MG63 (cell line): ENCODE measurements around the gene KIFC3. TPM values are rescaled to one million over a fixed set of nuclear protein-coding genes. Genes with fewer than 3 reads are reported as not detected.
A peak's percentile ranks its signal among the peaks of the same experiment; 100 is the strongest.
"Not testable (repeated sequence)": the region's sequence is repeated elsewhere in the genome, so short reads cannot be mapped to it uniquely, and the experiment has no call there.

Source experiments
- DNase-seq: peaks from one replicate; pipeline ENCODE4 v3.0.0-alpha.2; 2020
- H3K27me3 ChIP-seq: fragments of 250-450 bp; sonication (Bioruptor Pico); 2 replicates; pipeline ENCODE4 v1.5.1; 2020; ENCODE audit warnings: mild to moderate bottlenecking, moderate library complexity
- H3K36me3 ChIP-seq: fragments of 250-450 bp; sonication (Bioruptor Pico); 2 replicates; pipeline ENCODE4 v1.5.1; 2020; ENCODE audit warnings: mild to moderate bottlenecking, moderate library complexity
- H3K4me3 ChIP-seq: fragments of 250-450 bp; sonication (Bioruptor Pico); 2 replicates; pipeline ENCODE4 v1.5.1; 2020; ENCODE audit warnings: mild to moderate bottlenecking, moderate library complexity
- H3K9me3 ChIP-seq: fragments of 250-450 bp; sonication (Bioruptor Pico); 2 replicates; pipeline ENCODE4 v1.5.1; 2020; ENCODE audit warnings: mild to moderate bottlenecking, moderate library complexity
- total RNA-seq: library from RNA; depleted of rRNA; stranded (reverse); fragments of >200 nt; shearing (Covaris generic); gene quantifications from 2 replicates; pipeline ENCODE4 v1.2.3, GENCODE V29; 2014; ENCODE audit warnings: low replicate concordance

The KIFC3 gene
- total RNA-seq, 1 experiment from 2014 or later, result 322 TPM

- not testable (repeated sequence) for H3K27me3 ChIP-seq, DNase-seq, H3K9me3 ChIP-seq, H3K4me3 ChIP-seq
- H3K36me3 ChIP-seq, result peaks cover 50% of the 10 kb centered on the region
Measured at GRCh38 chr16:57746316-57746715, 56.0 kb downstream of the KIFC3 start.

DNA sequence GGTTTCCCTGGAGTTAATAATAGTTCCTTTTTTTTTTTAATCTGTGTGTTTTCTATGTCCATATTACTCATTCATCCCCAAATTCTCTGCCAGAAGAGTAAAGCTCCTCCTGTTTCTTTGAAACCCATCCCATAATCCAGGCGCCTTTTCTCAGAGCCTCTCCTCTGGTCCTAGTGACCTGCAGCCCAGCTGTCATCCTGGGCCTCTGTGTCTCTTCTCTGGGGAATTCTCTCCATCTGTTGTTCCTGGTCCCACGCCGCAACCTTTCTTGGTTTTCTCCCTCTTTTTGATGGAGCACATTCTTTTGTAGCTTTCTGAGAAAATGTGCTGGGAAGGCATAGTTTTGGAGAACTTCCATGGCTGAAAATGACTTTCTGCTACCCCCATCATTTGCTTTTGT is 56.5 kb downstream of the KIFC3 start:
- Histone ChIP-seq H3K4me3 (no peak overlapping the region), H3K27me3 (no peaks in the 10 kb centered on the region), H3K36me3 (peaks cover 47% of the 10 kb centered on the region), H3K9me3 (no peaks in the 10 kb centered on the region)
- no peak for DNase-seq

DNA sequence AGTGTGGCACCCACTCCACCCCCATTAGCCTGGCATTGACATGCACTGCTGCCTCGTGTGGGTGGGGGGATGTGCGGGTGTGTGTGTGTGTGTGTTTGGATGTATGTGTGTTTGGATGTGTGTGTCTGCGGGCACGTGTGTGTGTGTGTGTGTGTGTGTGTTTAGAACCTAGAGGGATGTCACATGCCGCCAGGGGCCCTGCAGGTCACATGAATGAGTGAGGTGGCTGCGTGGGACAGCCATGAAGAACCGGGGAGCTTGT is 57.7 kb downstream of the KIFC3 start:
- Histone ChIP-seq H3K4me3 (no peak overlapping the region), H3K27me3 (no peaks in the 10 kb centered on the region), H3K9me3 (no peaks in the 10 kb centered on the region), H3K36me3 (peaks cover 40% of the 10 kb centered on the region)
- no peak for DNase-seq

GRCh38 chr16:57743886-57744641 is 58.2 kb downstream of the KIFC3 start:
- no peaks in the 10 kb centered on the region for H3K9me3 ChIP-seq
- no peak for DNase-seq
- no peaks in the 10 kb centered on the region for H3K27me3 ChIP-seq
- no peak overlapping the region for H3K4me3 ChIP-seq
- H3K36me3 ChIP-seq, result peaks cover 38% of the 10 kb centered on the region

DNA sequence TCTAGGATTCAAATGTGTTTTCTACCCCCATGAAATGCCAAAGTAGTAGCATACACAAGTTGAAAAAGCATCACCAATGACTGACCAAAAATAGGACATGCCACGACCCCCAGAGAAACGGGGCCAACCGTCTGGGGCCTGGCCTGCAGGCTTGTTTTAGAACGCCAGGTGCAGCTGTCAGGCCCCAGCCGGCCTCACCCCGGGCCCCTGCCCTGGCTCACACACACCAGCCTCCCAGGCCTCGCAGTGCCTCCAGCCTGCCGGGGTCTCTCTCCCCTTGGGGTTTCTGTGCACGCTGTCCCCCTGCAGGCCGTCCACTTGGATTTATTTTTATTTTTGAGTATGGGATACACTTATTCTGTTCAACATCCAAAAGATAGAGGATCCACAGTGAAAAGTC is 58.8 kb downstream of the KIFC3 start:
- Histone ChIP-seq H3K9me3 (no peaks in the 10 kb centered on the region), H3K27me3 (no peaks in the 10 kb centered on the region), H3K36me3 (peaks cover 38% of the 10 kb centered on the region), H3K4me3 (no peak overlapping the region)
- DNase-seq, result no peak

- no peak for DNase-seq
- peaks cover 44% of the 10 kb centered on the region for H3K36me3 ChIP-seq
- H3K4me3 ChIP-seq, result no peak overlapping the region
- H3K9me3 ChIP-seq, result no peaks in the 10 kb centered on the region
- H3K27me3 ChIP-seq, result no peaks in the 10 kb centered on the region
Measured at GRCh38 chr16:57742543-57742942, 59.7 kb downstream of the KIFC3 start.

- no peaks in the 10 kb centered on the region for H3K9me3 ChIP-seq
- H3K27me3 ChIP-seq, result no peaks in the 10 kb centered on the region
- peaks cover 44% of the 10 kb centered on the region for H3K36me3 ChIP-seq
- no peak for DNase-seq
- no peak overlapping the region for H3K4me3 ChIP-seq
Measured at GRCh38 chr16:57741660-57742191, 60.6 kb downstream of the KIFC3 start.

- no peaks in the 10 kb centered on the region for H3K9me3 ChIP-seq
- no peaks in the 10 kb centered on the region for H3K27me3 ChIP-seq
- DNase-seq, result no peak
- H3K4me3 ChIP-seq, result no peak overlapping the region
- H3K36me3 ChIP-seq, result peaks cover 44% of the 10 kb centered on the region
Measured at GRCh38 chr16:57740423-57741071, 61.7 kb downstream of the KIFC3 start.

DNA sequence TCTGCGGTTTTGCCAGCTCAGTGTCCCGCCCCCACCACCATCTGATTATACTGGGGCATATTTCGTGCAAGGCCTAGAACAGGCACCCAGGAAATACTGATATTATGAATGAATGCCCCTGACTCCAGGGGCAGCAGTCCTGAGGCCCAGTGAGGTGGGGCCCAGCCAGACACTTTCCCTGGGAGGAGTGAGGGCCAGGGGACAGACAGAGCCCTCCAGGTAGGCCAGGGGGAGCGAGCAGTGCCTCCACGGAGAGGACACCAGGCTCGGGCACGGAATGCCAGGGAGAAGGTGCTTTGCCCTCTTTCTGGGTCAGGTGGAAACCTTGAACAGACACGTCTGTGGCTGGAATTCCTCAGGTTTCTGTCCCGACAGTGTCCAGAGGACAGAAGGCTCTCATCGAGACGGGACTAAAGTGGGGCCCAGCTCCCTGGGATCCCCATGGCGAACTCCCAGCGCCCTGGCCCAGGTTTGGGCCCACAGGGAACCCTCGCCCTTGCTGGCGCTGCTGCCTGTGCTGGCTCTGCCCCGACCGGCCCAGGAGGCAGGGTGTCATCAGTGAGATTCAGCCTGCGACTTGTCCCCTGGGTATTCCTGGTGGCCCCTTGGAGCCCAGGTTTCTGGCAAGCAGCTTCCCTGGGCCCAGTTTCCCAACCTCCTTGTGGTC is 62.4 kb downstream of the KIFC3 start:
- H3K4me3 ChIP-seq, result no peak overlapping the region
- DNase-seq, result no peak
- no peaks in the 10 kb centered on the region for H3K9me3 ChIP-seq
- H3K36me3 ChIP-seq, result peaks cover 43% of the 10 kb centered on the region
- H3K27me3 ChIP-seq, result no peaks in the 10 kb centered on the region

DNA sequence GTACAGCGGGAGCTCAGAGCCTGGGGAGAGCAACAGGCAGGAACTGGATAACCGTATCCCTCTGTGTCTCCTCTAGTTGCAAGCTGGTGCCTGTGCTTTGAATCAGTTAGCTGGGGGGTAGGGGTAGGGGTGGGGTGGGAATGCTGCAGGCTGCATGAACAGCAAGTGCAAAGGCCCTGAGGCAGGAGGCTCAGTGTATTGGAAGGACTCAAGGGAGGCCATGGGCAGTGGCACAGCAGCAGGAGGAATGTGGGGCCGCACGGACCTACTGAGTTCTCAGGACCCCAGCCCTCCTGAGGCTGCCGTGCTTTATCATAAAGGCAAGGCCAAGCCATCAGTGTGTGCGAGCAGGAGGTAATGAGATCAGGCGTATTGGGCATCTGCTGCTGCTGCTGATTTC is 63.4 kb downstream of the KIFC3 start:
- Histone ChIP-seq H3K27me3 (no peaks in the 10 kb centered on the region), H3K4me3 (no peak overlapping the region), H3K36me3 (peaks cover 32% of the 10 kb centered on the region), H3K9me3 (no peaks in the 10 kb centered on the region)
- no peak for DNase-seq

DNA sequence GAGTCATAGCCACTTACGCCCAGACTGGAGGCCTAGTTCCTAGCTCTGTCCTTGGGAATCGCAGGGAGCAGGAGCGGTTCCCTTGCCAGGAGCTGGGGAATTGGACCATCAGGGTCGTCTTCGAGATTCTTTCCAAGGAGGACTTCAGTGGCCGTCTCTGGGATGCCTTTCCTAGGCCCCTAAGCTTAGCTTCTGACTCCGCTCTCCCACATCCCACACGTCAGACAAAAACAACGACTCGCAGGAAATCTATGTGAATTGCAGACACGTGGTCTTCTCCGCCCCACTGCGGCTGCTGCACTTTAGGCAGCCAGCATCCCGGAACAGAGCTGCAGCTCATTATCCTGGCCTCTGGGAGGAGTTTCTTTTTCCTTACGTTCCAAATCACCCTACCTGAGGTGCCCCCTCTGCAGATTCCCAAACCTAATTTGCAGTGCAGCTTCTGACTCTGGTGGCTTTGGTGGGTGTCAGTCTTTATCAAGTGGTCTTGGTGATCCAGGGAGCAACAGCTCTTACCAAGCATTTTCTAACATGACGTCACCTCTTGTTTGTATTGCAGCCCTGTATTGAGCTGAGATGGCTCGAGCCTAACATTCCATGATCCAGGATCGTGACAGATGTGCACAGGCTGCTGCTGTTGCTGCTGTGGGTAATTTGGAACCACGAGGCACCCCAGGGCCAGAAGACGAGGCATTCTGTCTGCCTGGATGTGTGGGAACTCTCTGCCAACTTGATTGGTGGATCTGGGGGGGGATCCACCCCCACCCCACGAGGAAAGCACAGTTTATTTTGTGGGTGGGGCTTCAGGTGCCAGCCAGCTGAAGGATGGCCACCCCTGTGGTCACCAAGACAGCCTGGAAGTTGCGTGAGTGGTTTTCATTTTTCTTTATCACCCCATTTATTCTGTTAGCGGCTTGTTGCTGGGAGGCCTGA is 65.6 kb downstream of the KIFC3 start:
- Histone ChIP-seq H3K9me3 (peaks cover 2% of the 10 kb centered on the region; the same call in 1 of the 2 replicates), H3K36me3 (peaks cover 20% of the 10 kb centered on the region), H3K4me3 (peak overlapping the region; percentile 94), H3K27me3 (no peaks in the 10 kb centered on the region)
- DNase-seq, result peak; percentile 77

GRCh38 chr16:57735755-57736418 is 66.4 kb downstream of the KIFC3 start, which contains the start of gene KATNB1:
KATNB1 (plus strand) TSS chr16:57735770; CDS start chr16:57737244, 1,474 bp downstream.
- H3K4me3 ChIP-seq, result peak within 1 kb of the TSS; percentile 94
- H3K9me3 ChIP-seq, result peaks cover 2% of the 10 kb centered on the region; the same call in 1 of the 2 replicates
- H3K27me3 ChIP-seq, result no peaks in the 10 kb centered on the region
- peaks cover 16% of the 10 kb centered on the region for H3K36me3 ChIP-seq
- peak; percentile 48 for DNase-seq

- DNase-seq, result peak; percentile 100
- peaks cover 13% of the 10 kb centered on the region for H3K36me3 ChIP-seq
- peak overlapping the region; percentile 94 for H3K4me3 ChIP-seq
Measured at GRCh38 chr16:57734925-57735754, 67.2 kb downstream of the KIFC3 start.

DNA sequence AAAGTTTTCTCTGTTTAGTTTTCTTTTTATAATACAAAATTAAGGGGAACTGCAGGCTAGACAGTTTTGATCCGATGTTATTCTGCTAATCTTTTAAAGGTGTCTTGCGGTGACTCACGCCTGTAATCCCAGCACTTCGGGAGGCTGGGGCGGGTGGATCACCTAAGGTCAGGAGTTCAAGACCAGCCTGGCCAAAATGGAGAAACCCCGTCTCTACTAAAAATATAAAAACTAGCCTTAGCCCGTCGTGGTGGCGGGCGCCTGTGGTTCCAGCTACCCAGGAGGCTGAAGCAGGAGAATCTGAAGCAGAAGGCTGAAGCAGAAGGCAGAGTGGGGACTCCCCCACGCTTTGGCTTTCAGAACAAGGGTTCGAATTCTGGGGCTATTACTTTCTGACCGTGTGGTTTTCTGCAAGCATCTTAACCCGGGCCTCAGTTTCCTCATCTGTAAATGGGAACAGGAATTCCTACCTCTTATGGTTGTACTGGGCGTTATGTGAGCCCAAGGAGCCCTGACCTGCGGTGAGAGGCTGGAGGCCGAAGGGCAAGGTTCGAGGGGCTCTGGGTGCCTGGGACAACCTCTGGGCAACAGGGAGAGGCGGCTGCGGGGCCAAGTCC is 67.9 kb downstream of the KIFC3 start:
- H3K4me3 ChIP-seq, result peak overlapping the region; percentile 94
- peaks cover 2% of the 10 kb centered on the region; the same call in 1 of the 2 replicates for H3K9me3 ChIP-seq
- H3K27me3 ChIP-seq, result no peaks in the 10 kb centered on the region
- DNase-seq, result no peak
- H3K36me3 ChIP-seq, result peaks cover 13% of the 10 kb centered on the region

More at GRCh38 chr16:57734925-57735754, 67.2 kb downstream of the KIFC3 start:
- no peaks in the 10 kb centered on the region for H3K27me3 ChIP-seq
- H3K9me3 ChIP-seq, result peaks cover 2% of the 10 kb centered on the region; the same call in 1 of the 2 replicates

DNA sequence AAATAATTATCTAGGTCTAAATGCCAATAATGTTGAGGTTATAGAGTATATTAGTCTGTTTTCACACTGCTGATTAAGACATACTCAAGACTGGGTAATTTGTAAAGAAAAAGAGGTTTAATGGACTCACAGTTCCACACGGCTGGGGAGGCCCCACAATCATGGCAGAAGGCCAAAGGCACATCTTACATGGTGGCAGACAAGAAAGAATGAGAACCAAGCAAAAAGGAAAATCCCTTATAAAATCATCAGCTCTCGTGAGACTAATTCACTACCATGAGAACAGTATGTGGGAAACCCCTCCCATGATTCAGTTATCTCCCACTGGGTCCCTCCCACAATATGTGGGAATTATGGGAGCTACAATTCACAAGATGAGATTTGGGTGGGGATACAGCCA is 69.6 kb downstream of the KIFC3 start:
- Histone ChIP-seq H3K27me3 (no peaks in the 10 kb centered on the region), H3K36me3 (peaks cover 7% of the 10 kb centered on the region), H3K4me3 (no peak overlapping the region), H3K9me3 (peaks cover 2% of the 10 kb centered on the region; the same call in 1 of the 2 replicates)
- no peak for DNase-seq
